HepG2 (cell line): Measurements from ENCODE around the gene LTB4R2. TPM values are rescaled to one million over a fixed set of nuclear protein-coding genes. Genes with fewer than 3 reads are reported as not detected.
A peak's percentile ranks its signal among the peaks of the same experiment; 100 is the strongest.

Experiments used
- CBFB ChIP-seq: sonication (generic); formaldehyde crosslinking; IDR thresholded peaks from 2 replicates; pipeline ENCODE4 v1.4.0; 2020; ENCODE audit warnings: missing genetic modification reagents
- CHCHD3 ChIP-seq: sonication (generic); formaldehyde crosslinking; IDR thresholded peaks from 2 replicates; pipeline ENCODE4 v1.8.0; 2022; ENCODE audit warnings: mild to moderate bottlenecking, missing genetic modification reagents, moderate library complexity
- CREM ChIP-seq, 2 experiments: sonication (generic) in 1 of 2; formaldehyde crosslinking in 1 of 2; IDR thresholded peaks; 2 replicates each; pipeline versions ENCODE4 v1.4.0 to v1.6.1; 2016 to 2020; ENCODE audit warnings: antibody characterized with exemption in 1 of 2, mild to moderate bottlenecking in 1 of 2, missing genetic modification reagents in 1 of 2
- DBP ChIP-seq: sonication (generic); formaldehyde crosslinking; IDR thresholded peaks from 2 replicates; pipeline ENCODE4 v1.4.0; 2020; ENCODE audit warnings: missing genetic modification reagents; ENCODE audit errors: not compliant biosample characterization
- FOXK1 ChIP-seq: sonication (generic); formaldehyde crosslinking; IDR thresholded peaks from 2 replicates; pipeline ENCODE4 v1.4.0; 2020; ENCODE audit warnings: low read depth, missing genetic modification reagents, borderline replicate concordance
- FOXP1 ChIP-seq, 2 experiments: fragments of 450-650 bp in 1 of 2; IDR thresholded peaks; 2 replicates each; pipeline ENCODE4 v1.6.1; 2017 to 2018; ENCODE audit warnings: antibody characterized with exemption in 1 of 2
- GABPB1 ChIP-seq: IDR thresholded peaks from 2 replicates; pipeline ENCODE4 v1.6.1; 2016; ENCODE audit warnings: mild to moderate bottlenecking, missing genetic modification reagents, moderate library complexity, missing compliant biosample characterization
- MYNN ChIP-seq: sonication (generic); formaldehyde crosslinking; IDR thresholded peaks from 2 replicates; pipeline ENCODE4 v1.4.0; 2020; ENCODE audit warnings: mild to moderate bottlenecking, low read depth, missing genetic modification reagents
- MZF1 ChIP-seq: sonication (generic); formaldehyde crosslinking; IDR thresholded peaks from 2 replicates; pipeline ENCODE4 v1.8.1; 2023; ENCODE audit warnings: mild to moderate bottlenecking, missing genetic modification reagents, borderline replicate concordance
- NR2C2 ChIP-seq: sonication (generic); formaldehyde crosslinking; IDR thresholded peaks from 2 replicates; pipeline ENCODE4 v1.4.0; 2020; ENCODE audit warnings: missing genetic modification reagents, mild to moderate bottlenecking, moderate library complexity, borderline replicate concordance
- PAF1 ChIP-seq: IDR thresholded peaks from 2 replicates; pipeline ENCODE4 v1.6.1; 2016; ENCODE audit warnings: missing genetic modification reagents, missing compliant biosample characterization
- PAX8 ChIP-seq: sonication (generic); formaldehyde crosslinking; IDR thresholded peaks from 2 replicates; pipeline ENCODE4 v1.8.0; 2022; ENCODE audit warnings: mild to moderate bottlenecking, missing genetic modification reagents, borderline replicate concordance
- RBAK ChIP-seq: sonication (generic); formaldehyde crosslinking; IDR thresholded peaks from 2 replicates; pipeline ENCODE4 v1.5.1; 2020; ENCODE audit warnings: mild to moderate bottlenecking, missing genetic modification reagents
- TEF ChIP-seq: sonication (generic); formaldehyde crosslinking; IDR thresholded peaks from 2 replicates; pipeline ENCODE4 v1.5.0; 2020; ENCODE audit warnings: missing genetic modification reagents
- THAP11 ChIP-seq: IDR thresholded peaks from 2 replicates; pipeline ENCODE4 v1.6.1; 2016; ENCODE audit warnings: missing biosample characterization, missing genetic modification reagents
- ZHX1 ChIP-seq: sonication (generic); formaldehyde crosslinking; IDR thresholded peaks from 2 replicates; pipeline ENCODE4 v1.8.1; 2022; ENCODE audit warnings: low read depth, mild to moderate bottlenecking, missing genetic modification reagents
- ZNF234 ChIP-seq: sonication (generic); formaldehyde crosslinking; conservative IDR thresholded peaks from 2 replicates; pipeline ENCODE4 v1.5.1; 2020; ENCODE audit warnings: mild to moderate bottlenecking, missing genetic modification reagents
- ZNF350 ChIP-seq: sonication (generic); formaldehyde crosslinking; IDR thresholded peaks from 2 replicates; pipeline ENCODE4 v1.4.0; 2020; ENCODE audit warnings: mild to moderate bottlenecking, low read depth, missing genetic modification reagents, borderline replicate concordance
- ZNF644 ChIP-seq: IDR thresholded peaks from 2 replicates; pipeline ENCODE4 v1.6.1; 2016; ENCODE audit warnings: low read depth
- ZSCAN21 ChIP-seq: sonication (generic); formaldehyde crosslinking; IDR thresholded peaks from 2 replicates; pipeline ENCODE4 v1.8.0; 2022; ENCODE audit warnings: mild to moderate bottlenecking, missing genetic modification reagents, moderate library complexity, borderline replicate concordance
- polyA plus RNA-seq, 8 experiments: library from polyadenylated mRNA; depleted of rRNA in 3 of 8; stranded (reverse) in 7 of 8; unstranded in 1 of 8; fragments of >200 nt; fragmentation: Illumina TruSeq in 4 of 8; extraction: Trizol in 4 of 8; gene quantifications; 2 replicates each; pipeline versions ENCODE4 v1.2.1 to v1.2.3, GENCODE V29; 2011 to 2016; ENCODE audit warnings: low read depth in 4 of 8, missing spikeins in 1 of 8, mixed read lengths in 1 of 8; ENCODE audit not compliant: insufficient read depth in 1 of 8
- total RNA-seq, 5 experiments: library from RNA; depleted of rRNA; stranded (reverse); fragments of >200 nt; fragmentation: Illumina TruSeq; extraction: Trizol; gene quantifications; 2 replicates each; pipeline ENCODE4 v1.2.3, GENCODE V29; 2016; ENCODE audit warnings: low read depth in 1 of 5
- TF ChIP-seq, protein P1 (sequence below): sonication (generic); formaldehyde crosslinking; IDR thresholded peaks from 2 replicates; pipeline ENCODE4 v1.8.0; 2022; ENCODE audit warnings: missing genetic modification reagents, mild to moderate bottlenecking, moderate library complexity, borderline replicate concordance

The LTB4R2 gene
- total and polyA plus RNA-seq, 2 of the 13 experiments (the other 11 are each of a cell fraction or from before 2014, with no cell fraction given): 3.9 to 6.9 TPM

- no peak for TF ChIP-seq PAF1
- no peak for TF ChIP-seq TEF (CRISPR knock-in tag)
- no peak for TF ChIP-seq CHCHD3 (CRISPR knock-in tag)
- peak; percentile 69; the same call in 1 of the 2 replicates for TF ChIP-seq ZNF644 (CRISPR knock-in tag)
- TF ChIP-seq MYNN (CRISPR knock-in tag): no peak
- no peak for TF ChIP-seq ZNF234 (CRISPR knock-in tag)
- no peak for TF ChIP-seq FOXP1 (IDR thresholded peaks at IDR 0.05)
- TF ChIP-seq FOXP1 (CRISPR knock-in tag; IDR thresholded peaks at IDR 0.05): peak; percentile 46; the same call in 1 of the 2 replicates
- TF ChIP-seq CREM (IDR thresholded peaks at IDR 0.05): no peak
- TF ChIP-seq CREM (CRISPR knock-in tag; IDR thresholded peaks at IDR 0.05): no peak
- no peak for TF ChIP-seq NR2C2 (CRISPR knock-in tag)
- no peak for TF ChIP-seq DBP
- no peak for TF ChIP-seq GABPB1 (CRISPR knock-in tag)
- no peak for TF ChIP-seq ZSCAN21
- no peak for TF ChIP-seq MZF1 (CRISPR knock-in tag)
- no peak for TF ChIP-seq ZNF350 (CRISPR knock-in tag)
- peak; percentile 61; the same call in 1 of the 2 replicates for TF ChIP-seq FOXK1 (CRISPR knock-in tag)
- TF ChIP-seq CBFB (CRISPR knock-in tag): no peak
- TF ChIP-seq PAX8 (CRISPR knock-in tag): no peak
- TF ChIP-seq, protein P1, sequence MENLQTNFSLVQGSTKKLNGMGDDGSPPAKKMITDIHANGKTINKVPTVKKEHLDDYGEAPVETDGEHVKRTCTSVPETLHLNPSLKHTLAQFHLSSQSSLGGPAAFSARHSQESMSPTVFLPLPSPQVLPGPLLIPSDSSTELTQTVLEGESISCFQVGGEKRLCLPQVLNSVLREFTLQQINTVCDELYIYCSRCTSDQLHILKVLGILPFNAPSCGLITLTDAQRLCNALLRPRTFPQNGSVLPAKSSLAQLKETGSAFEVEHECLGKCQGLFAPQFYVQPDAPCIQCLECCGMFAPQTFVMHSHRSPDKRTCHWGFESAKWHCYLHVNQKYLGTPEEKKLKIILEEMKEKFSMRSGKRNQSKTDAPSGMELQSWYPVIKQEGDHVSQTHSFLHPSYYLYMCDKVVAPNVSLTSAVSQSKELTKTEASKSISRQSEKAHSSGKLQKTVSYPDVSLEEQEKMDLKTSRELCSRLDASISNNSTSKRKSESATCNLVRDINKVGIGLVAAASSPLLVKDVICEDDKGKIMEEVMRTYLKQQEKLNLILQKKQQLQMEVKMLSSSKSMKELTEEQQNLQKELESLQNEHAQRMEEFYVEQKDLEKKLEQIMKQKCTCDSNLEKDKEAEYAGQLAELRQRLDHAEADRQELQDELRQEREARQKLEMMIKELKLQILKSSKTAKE (CRISPR knock-in tag): no peak
- no peak for TF ChIP-seq RBAK
- no peak for TF ChIP-seq ZHX1 (CRISPR knock-in tag)
- no peak for TF ChIP-seq THAP11
Measured at GRCh38 chr14:24343795-24344660, 34.1 kb downstream of the LTB4R2 start (continued).
